ENCODE results near the gene MSANTD1. TPM values are rescaled to one million over a fixed set of nuclear protein-coding genes. Genes with fewer than 3 reads are reported as not detected.

Gene MSANTD1
- total RNA-seq, 1 donor from 2014 or later, result 0.28 TPM

DNA sequence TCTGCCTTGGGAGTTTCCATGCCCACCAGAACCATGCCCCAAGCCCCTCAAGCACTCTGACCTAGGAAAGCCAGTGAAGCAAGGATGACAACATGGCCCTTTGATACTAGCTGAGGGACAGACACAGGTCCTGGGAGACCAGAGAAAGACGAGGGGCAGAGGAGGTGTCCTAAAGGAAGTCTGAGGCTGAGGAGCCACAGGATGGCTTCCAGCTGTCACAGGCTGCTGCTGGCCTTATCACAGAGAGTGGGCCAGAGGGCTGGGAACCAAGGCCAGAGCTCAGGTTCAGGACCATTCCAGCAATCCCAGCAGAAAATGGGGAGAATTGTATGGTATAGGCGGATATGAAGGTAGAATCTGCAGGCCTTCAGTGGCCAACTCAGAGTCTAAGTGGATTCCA, 31.7 kb upstream of the MSANTD1 start:
- no peak for ATAC-seq

DNA sequence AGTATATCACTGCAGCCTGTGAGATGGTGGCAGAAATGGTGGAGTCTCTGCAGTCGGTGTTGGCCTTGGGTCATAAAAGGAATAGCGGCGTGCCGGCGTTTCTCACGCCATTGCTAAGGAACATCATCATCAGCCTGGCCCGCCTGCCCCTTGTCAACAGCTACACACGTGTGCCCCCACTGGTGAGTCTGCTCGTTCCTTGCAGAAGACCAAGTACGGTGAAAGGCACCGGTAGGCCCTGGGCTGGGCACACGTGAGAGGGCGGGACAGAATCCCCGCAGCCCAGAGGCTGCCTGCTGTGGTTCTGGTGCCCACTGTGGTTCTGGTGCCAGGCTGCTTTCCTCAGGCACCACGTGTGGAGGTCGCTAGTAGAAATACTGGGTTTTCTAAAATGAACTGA, 31.2 kb upstream of the MSANTD1 start:
- ATAC-seq, result no peak

DNA sequence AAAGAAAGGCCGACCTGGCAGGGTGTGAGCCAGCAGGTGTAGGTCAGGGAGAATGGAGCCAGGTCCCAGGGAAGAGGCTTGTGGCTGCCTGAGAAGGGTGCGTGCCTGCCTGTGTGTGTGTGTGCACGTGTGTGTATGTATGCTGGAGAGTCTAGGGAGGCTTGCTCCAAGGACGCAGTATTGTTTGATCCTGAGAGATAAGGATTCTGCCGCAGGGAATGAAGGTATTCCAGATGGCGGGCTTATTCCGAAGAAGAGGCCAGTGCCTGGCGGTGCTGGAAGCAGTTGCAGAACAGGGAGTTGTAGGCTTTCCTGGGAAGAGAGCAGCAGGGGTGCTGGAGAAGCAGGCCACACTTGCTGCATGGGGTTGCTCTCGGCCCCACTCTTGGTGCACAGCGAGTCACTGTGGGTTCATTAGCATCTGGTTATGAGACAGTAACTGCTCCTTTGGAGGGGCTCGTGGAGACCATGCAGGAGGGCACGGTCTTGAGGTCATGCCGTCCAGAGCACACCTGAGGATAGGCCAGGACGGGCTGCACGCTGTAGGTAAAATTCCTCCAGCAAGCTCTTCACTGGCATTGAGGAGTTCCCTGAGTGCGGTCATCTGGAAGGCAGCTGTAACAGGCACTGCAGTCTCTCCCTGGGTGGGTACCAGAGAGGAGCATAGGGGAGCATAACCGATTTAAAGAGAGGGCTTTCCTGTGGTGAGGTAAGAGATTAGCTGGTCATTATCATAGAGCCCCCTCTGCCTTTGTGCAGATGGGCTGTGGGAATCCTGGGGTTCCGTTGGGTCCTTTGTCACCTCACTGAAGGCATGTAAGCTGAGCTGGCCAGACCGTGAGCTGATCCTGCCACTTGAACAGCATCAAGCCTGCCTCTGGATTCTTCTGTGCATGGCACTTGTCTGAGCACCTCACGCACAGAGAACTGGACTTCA, 29.9 kb upstream of the MSANTD1 start:
- ATAC-seq, result no peak

DNA sequence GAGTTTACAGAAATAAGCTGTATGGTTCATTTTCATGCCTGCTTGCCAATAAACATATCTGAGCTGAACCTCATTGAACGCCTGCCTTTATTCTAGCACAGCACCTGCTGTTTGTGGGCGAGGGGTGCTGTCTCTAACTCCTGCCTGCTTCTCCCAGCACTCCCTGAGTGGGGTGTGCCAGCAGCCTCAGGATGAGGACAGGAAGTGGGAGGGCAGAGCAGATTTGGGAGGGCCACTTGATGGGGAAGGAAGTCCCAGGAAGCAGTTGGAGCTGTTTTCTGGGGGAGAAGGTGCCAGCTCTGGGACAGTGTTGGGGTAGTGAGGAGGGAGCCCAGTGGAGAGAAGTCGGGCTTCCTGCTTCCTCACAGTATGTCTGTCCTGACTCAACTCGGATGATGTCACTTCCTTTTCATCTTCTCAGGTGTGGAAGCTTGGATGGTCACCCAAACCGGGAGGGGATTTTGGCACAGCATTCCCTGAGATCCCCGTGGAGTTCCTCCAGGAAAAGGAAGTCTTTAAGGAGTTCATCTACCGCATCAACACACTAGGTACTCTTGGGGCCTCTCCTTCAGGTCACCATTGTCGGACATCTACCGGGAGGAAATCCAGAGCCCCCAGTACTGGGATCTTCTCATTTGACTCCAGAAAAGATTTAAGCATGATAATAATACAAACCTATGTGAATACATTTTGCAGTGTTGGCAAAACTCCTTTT, 29.0 kb upstream of the MSANTD1 start:
- ATAC-seq, result no peak

DNA sequence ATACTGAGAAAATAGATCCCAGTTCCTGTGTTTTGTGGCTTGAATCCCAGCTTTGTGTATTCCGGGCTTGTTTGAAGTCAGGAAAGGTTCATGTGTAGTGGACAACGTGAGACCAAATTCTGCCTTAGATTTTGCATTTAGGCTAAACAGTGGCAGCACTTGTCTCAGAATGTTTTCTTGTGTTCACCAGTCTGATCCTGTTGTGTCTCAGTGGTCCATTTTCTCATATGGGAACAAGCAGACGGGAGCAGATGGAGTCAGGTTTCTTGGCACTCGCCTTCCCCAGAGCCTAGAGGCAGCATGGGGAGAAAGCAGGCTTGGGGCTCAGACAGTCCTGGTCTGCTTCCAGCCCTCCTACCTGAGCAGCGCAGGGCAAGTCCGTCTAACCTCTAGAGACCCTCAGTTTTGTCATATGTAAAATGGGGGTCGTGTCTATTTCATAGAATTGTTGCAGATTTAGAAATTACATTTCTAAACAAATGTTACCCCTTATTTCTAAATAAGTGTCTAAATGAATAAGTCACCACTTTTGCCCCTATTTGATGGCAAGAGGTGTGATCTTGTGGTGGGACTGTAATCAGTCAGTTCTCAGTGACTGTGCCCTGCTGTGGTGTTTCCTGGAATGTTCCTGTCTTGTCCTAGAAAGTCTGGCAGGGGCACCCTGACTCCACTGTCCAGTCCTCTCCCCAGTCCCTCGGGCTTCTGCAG, 28.3 kb upstream of the MSANTD1 start:
- no peak for ATAC-seq

DNA sequence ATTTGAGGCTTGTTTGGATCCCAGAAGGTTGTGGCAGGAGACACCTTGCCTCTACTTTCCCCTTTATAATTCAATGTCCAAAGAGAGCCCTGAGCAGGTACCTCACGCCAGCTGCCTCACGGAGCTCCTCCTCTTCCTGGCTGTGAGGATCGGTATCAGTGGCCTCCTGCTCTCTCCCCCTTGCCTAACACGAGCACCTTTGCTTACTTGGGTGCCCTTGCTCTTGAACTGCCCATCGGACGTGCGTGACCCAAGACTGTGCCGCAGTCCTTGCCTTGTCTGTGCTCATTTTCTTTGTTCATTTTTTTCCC, 27.8 kb upstream of the MSANTD1 start:
- ATAC-seq, result no peak

DNA sequence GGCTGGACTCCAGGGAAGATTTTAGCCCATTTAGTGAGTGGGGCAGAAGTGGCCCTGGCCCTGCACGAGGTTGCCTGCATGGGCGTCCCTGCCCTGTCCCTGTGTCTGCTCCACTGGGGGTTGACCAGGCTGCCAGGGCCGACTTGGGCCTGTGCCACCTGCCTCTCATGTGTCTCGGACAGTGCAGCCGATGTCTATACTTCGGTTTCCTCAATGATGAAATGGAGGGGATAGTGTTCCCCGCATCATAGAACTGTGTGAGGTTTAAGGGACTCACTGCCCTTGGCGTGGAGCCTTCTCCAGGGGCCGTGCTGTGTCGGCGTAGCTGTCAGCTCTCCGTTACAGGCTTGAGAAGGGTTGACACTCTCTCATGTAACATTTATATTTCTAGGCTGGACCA, 27.0 kb upstream of the MSANTD1 start:
- no peak for ATAC-seq

DNA sequence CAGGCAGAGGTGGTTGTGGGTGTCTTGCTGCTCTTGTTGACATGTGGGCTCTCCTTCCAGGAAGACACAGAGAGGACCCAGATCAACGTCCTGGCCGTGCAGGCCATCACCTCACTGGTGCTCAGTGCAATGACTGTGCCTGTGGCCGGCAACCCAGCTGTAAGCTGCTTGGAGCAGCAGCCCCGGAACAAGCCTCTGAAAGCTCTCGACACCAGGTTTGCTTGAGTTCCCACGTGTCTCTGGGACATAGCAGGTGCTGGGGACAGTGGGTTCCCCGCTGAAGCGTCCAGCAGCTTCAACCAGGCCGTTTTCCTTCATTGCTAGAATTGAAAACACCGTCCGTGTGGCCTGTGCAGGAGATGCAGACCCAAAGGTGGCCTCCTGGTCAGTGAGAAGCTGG, 25.6 kb upstream of the MSANTD1 start:
- ATAC-seq, result no peak

DNA sequence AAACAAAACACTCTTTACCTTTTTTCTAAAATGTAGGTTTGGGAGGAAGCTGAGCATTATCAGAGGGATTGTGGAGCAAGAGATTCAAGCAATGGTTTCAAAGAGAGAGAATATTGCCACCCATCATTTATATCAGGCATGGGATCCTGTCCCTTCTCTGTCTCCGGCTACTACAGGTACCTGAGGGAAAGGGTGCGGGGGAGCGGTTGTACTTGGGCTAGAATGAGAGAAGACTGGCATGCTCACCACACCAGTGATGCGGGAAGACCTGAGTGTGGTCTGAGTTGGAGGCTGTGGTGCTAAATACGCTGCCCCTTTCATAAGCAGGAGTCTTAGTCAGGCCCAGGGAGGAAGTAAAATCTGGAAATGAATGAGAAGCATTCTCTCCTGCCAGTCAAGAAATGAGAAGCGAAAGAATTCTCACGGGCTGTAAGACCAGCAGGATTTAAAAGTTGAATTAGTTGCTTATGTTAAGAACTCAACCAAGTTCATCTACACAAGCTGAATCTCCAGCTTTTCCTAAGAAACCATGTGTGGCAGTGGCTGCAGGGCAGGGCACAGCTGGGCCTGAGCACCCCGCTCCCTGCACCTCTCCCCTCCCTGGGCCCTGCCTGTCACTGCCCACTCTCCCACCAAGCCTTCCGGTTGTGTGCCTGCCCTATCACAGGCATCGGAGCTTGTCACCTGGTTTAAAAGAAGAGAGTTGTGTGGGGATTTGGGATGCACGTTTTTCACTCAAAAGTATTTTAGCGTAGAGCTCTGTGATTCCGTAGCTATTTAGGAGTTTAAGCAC, 24.8 kb upstream of the MSANTD1 start:
- ATAC-seq, result no peak

DNA sequence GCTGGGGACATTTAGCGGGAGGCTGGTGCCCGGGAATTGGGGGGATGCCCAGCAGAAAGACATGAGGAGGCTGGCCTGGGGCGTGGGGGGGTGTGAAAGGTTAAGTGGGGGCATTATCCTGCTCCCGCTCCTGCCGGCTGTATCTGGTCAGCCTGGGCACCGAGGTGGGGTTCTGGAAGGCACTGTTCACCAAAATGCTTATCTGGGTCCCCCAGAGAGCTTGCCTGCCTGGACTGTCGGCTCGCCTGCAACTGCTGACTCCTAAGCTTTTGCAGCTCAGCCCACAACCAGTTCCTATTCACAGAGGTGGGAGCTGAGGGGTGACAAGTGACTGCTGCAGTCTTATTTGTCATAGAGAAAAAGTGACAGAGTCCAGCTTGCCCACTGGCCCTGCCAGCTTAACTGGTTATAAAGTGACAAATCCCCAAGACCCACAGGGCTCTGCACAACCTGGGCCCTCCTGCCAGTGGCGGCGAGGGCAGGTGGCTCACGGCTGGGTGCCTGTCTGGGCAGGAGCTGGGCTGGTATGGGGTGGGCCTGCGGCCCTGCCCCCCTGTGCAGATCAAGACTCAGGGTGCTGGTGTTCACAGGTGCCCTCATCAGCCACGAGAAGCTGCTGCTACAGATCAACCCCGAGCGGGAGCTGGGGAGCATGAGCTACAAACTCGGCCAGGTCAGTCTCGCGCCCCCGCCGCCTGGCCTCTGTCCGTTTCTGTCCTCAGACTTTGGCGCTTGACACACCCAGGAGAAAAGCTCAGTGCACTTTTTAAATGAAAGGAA, 23.7 kb upstream of the MSANTD1 start:
- ATAC-seq, result no peak

DNA sequence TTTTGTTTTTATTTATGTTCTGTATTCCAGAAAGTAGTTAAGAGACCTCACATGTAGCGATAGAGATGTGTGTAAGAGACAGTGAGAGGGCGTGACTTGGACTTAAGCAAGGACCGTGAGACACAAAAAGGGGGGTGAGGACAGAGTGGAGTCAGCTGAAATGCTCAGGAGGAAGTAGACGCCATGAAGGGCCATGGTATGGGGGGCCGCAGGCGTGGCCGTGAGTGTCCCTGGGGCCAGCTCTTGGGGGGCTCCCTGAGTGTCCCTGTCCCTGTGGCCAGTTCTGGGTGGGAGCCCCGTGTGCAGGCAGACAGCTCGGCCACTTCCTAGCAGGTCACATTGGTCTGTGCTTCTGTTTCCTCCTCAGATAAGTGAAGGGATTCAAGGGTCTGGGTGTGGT, 23.0 kb upstream of the MSANTD1 start:
- no peak for ATAC-seq

DNA sequence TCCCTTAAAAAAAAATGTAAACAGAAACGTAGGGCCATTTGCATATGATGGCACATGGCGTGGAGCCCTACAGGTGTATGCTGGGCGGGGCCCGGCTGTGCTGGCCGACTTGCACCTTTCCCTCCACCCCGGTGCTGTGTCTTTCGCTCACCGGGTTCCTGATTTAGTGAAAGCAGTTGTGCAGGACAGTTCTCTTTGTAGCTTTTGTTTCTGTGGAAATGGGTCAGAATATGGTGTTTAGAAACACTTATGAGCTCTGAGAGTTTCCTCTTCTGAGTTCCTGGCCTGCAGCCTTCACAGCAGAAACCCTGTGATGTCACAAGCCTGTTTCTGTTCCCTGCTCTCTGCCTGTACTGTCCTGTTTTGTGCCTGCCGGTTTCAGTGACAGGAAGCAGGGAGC, 22.5 kb upstream of the MSANTD1 start:
- peak; percentile 38 for ATAC-seq

DNA sequence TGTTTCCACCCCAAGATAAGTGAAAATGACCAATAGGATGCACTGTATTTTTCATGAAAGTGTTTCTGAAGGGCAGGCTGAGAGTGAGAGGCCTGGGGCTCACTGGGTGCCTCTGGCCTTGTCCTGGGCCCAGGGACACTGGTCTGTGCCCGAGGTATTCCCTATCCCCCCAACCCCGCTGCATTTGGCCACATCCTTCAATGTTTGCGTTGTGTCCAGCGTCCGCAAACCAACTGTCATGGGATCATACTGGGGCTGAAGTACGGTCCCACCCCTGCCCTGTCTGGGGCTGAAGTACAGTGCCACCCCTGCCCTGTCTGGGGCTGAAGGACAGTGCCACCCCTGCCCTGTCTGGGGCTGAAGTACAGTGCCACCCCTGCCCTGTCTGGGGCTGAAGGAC, 22.0 kb upstream of the MSANTD1 start:
- ATAC-seq, result no peak

DNA sequence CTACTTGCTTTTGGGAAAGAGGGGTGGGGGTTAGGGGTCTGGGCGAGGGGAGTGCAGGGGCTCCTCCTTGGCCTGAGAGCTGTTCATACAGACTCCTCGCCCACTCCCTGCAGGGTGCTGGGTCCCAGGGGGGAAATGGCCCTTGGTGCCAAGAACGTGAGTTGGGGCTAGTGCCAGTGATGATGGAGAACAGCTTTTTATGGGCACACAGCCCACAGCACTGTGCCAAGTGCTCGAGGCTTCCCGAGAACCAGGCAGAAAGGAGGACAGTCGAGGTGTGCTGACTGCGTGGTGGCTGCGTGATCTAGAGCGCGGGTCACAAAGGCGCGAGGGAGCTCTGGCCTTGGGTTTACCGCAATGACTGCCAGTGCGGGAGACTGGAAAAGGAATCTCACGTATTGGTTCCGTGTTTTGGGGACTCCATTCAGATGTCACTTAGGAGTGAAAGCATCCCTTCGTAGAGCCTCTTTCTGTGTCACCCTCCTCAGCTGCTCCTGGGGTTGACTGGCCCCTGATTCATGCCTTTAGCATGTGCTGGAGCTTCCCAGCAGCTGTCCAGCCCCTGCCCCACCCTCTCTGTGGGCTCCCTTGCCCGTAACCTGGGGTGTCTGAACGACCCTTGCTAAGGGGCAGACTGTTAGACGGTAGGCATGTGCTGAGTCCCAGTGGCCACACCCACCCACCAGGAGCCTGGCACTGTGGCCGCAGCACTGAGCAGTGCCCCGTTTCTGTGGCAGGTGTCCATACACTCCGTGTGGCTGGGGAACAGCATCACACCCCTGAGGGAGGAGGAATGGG, 20.9 kb upstream of the MSANTD1 start:
- no peak for ATAC-seq

DNA sequence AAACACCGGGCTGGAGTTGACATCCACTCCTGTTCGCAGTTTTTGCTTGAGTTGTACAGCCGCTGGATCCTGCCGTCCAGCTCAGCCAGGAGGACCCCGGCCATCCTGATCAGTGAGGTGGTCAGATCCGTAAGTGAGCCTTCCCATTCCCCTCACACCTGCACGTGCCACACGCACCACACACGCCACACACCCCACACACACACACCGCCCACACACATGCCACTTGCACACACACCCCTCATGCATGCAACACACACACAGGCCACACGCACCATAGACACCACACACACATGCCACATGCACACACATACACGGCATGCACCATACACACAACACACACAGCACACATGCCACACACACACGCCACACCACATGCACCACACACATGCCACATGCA, 20.1 kb upstream of the MSANTD1 start:
- no peak for ATAC-seq

DNA sequence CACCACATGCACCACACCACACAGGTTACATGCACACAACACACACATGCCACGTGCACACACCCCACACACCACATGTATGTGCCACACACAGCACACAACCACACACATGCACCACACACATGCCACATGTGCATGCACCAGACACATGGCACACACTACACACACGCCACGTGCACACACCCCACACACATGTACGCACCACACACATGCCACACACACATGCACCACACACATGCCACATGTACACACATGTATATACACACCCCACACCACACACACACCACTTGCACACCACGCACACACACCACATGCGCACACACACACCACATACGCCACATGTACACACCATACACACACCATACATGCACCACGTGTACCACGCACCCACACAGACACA, 19.6 kb upstream of the MSANTD1 start:
- ATAC-seq, result no peak

DNA sequence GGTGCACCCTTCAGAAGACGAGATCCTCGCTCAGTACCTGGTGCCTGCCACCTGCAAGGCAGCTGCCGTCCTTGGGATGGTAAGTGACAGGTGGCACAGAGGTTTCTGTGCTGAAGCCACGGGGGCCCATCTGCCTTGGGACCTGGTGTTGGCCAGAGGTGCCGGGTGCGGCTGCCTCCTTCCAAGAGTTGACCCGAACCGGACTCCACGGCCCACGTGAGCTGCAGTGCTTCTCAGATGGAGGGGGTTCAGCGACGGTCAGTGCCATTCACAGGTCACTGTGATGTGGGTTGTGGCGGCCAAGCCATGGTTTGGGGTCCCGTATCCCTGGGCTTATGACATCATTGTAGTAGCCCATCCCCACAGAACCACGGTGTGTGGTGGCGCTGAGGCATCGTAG, 19.0 kb upstream of the MSANTD1 start:
- ATAC-seq, result no peak

DNA sequence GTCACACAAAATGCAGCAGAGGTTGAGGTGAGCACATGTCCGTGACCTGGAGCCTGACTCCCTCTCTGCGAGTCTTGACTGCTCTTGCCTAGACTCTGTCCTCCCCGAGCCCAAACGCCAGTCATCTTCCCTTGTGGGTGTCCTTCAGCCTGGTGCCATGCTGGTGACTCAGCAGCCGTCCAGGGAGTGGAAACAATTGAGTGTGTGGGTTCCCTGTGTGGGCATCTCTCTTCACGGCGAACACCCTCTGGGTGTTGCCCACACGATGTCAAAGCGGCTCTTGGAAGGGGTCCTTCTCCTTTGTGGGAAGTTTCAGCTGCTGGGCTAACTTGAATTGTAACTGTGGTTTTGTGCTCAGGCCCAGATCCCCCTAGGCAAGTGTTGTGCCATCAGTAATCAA, 17.5 kb upstream of the MSANTD1 start:
- no peak for ATAC-seq

DNA sequence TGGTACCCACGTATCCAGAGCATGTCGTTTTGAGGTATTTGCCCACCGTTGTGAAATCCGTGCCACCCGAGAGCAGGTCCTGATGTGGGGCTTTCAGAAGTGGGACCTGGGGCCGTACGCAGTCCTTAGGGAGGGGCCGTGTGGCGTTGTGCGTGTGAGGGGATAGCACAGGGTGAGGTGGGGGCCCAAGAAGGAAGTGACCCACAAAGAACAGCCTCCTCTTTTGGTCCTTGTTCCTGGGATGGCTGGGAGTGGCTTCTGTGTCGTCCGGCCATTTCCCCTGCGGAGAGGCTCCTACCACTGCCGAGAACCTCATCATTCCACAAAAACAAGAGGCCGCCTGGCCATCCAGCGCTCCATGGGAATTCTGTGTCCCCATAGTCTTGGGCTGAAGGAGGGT, 17.0 kb upstream of the MSANTD1 start:
- no peak for ATAC-seq

DNA sequence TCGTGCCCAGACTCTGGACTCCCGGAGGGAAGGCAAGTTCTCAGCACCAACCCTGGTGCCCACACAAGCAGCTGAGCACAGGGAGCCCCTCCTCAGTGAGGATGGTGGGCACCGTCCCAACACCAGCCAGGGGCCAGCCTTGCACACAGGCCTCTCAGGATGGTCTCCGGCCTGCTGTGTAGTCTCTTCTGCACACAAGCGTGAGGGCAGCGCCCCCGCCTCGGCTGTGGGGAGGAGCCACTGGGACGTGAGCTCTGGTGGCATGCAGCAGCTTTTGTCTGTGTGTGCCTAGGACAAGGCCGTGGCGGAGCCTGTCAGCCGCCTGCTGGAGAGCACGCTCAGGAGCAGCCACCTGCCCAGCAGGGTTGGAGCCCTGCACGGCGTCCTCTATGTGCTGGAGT, 16.1 kb upstream of the MSANTD1 start:
- no peak for ATAC-seq
